Esophagus (tissue), 2 donors: ENCODE results near the gene RALGAPB. TPM values are rescaled to one million over a fixed set of nuclear protein-coding genes. Genes with fewer than 3 reads are reported as not detected.
"Not testable (repeated sequence)": the region's sequence is repeated elsewhere in the genome, so short reads cannot be mapped to it uniquely, and the experiment has no call there.

Experiments
- H3K27ac ChIP-seq, 2 donors: one replicate each; pipeline ENCODE4 v1.5.1; 2013; ENCODE audit warnings: low read depth in 2 of 2, mild to moderate bottlenecking in 2 of 2, inconsistent platforms in 1 of 2, low read length in 1 of 2, moderate library complexity in 1 of 2
- H3K27me3 ChIP-seq, 2 donors: one replicate each; pipeline ENCODE4 v1.6.1; 2013; ENCODE audit warnings: low read length in 2 of 2, control low read depth in 1 of 2, mild to moderate bottlenecking in 1 of 2; ENCODE audit not compliant: insufficient read depth in 2 of 2, control insufficient read depth in 1 of 2
- H3K36me3 ChIP-seq, 2 donors: one replicate each; pipeline ENCODE4 v1.6.1; 2013; ENCODE audit warnings: low read length in 1 of 2; ENCODE audit not compliant: control insufficient read depth in 2 of 2, insufficient read depth in 2 of 2
- H3K4me1 ChIP-seq, 2 donors: one replicate each; pipeline ENCODE4 v1.6.1; 2013; ENCODE audit warnings: low read length in 1 of 2; ENCODE audit not compliant: control insufficient read depth in 2 of 2, insufficient read depth in 2 of 2
- H3K4me3 ChIP-seq, 2 donors: one replicate each; pipeline ENCODE4 v1.5.1; 2013; ENCODE audit warnings: low read length in 2 of 2, mild to moderate bottlenecking in 2 of 2, low read depth in 1 of 2, moderate library complexity in 1 of 2
- H3K9me3 ChIP-seq, 2 donors: one replicate each; pipeline ENCODE4 v1.6.1; 2013; ENCODE audit warnings: mild to moderate bottlenecking in 2 of 2, low read depth in 1 of 2, low read length in 1 of 2, moderate library complexity in 1 of 2; ENCODE audit not compliant: control insufficient read depth in 2 of 2, insufficient read depth in 1 of 2
- WGBS, 2 donors: extraction: QIAGEN DNeasy Blood & Tissue Kit; methylation state at CpG; one replicate each; pipeline ENCODE4 v1.1.7; 2013; 5-methylcytosine and 5-hydroxymethylcytosine counted together
- polyA plus RNA-seq, 2 donors: library from polyadenylated mRNA; stranded (reverse); fragments of 200-250 nt; gene quantifications; one replicate each; pipeline ENCODE4 v1.2.3, GENCODE V29; 2013
- donor health status: healthy with polysubstance abuse.
- donor health status: Bipolar disorder and iron deficiency.

Gene RALGAPB
- polyA plus RNA-seq, 2 donors, result 9.6 to 10.3 TPM

GRCh38 chr20:38585404-38586180, 112.9 kb downstream of the RALGAPB start:
- no peaks in the 10 kb centered on the region for H3K27me3 ChIP-seq
- H3K27ac ChIP-seq, result no peak overlapping the region

GRCh38 chr20:38586181-38586525, 113.5 kb downstream of the RALGAPB start:
- H3K4me3 ChIP-seq, result no peak overlapping the region
- H3K9me3 ChIP-seq, result no peaks in the 10 kb centered on the region
- H3K4me1 ChIP-seq, result peaks cover 0 to 6% of the 10 kb centered on the region in 2 donors
- no peak overlapping the region for H3K27ac ChIP-seq
- no peaks in the 10 kb centered on the region for H3K27me3 ChIP-seq
- H3K36me3 ChIP-seq, result no peaks in the 10 kb centered on the region
- WGBS, 2 donors, result 58 to 65% methylated on average over 3 of the region's 3 CpGs

More at GRCh38 chr20:38585404-38586180, 112.9 kb downstream of the RALGAPB start:
- WGBS, 2 donors, result 75 to 83% methylated on average over 10 of the region's 10 CpGs
- Histone ChIP-seq H3K4me1 (peaks cover 0 to 7% of the 10 kb centered on the region in 2 donors), H3K36me3 (no peaks in the 10 kb centered on the region), H3K9me3 (no peaks in the 10 kb centered on the region), H3K4me3 (no peak overlapping the region)

DNA sequence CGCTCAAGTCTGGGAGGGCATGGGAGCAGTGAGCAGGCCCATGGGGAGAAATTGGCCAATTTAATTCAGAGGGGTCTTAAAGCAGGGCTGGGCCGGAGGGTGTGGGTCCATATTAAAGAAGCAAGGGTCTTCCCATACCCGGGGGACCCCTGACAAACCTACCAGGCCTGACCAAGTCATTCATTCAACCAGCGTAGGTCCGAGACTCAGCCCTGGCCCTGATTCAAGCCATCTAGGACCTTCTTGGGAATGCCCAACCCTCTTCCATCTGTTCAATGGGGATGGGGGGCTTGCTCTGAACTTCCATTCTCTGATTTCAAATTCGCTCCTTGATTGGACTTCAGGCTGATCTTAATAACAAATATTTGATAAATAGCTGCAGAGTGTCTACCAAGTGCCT, 115.7 kb downstream of the RALGAPB start:
- H3K36me3 ChIP-seq, result no peaks in the 10 kb centered on the region
- WGBS, 2 donors, result 86 to 88% methylated on average over 6 of the region's 6 CpGs
- H3K4me3 ChIP-seq, result no peak overlapping the region
- peaks cover 0 to 5% of the 10 kb centered on the region in 2 donors for H3K4me1 ChIP-seq
- no peaks in the 10 kb centered on the region for H3K27me3 ChIP-seq
- H3K27ac ChIP-seq, result no peak overlapping the region
- no peaks in the 10 kb centered on the region for H3K9me3 ChIP-seq

GRCh38 chr20:38589351-38589750, 116.7 kb downstream of the RALGAPB start:
- Histone ChIP-seq H3K4me1 (peaks cover 0 to 5% of the 10 kb centered on the region in 2 donors), H3K9me3 (no peaks in the 10 kb centered on the region), H3K36me3 (no peaks in the 10 kb centered on the region), H3K27ac (no peak overlapping the region), H3K27me3 (no peaks in the 10 kb centered on the region), H3K4me3 (no peak overlapping the region)
- WGBS, 2 donors, result 71 to 81% methylated on average over 4 of the region's 4 CpGs

DNA sequence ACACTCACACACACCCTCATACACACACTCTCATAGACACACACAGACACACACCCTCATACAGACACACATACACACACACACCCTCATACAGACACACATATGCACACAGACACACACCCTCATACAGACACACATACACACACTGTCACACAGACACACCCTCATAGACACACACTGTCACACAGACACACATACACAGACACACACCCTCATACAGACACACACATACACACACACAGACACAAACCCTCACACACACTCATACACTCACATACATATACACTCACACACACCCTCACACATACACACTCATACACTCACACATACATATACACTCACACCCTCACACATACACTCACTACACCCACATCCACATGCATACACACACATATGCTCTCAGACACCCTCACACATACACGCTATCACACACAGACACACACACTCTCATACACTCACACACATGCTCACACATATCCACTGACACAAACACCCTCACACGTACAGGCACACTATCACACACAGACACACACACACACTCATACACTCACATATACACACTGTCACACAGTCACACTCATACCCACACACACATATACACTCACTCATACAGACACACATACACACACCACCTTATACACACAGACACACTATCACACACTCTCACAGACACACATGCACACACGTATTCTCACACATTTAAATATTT, 117.5 kb downstream of the RALGAPB start:
- no peak overlapping the region for H3K4me3 ChIP-seq
- peaks cover 0 to 5% of the 10 kb centered on the region in 2 donors for H3K4me1 ChIP-seq
- H3K9me3 ChIP-seq, result no peaks in the 10 kb centered on the region
- no peaks in the 10 kb centered on the region for H3K36me3 ChIP-seq
- H3K27me3 ChIP-seq, result no peaks in the 10 kb centered on the region
- no peak overlapping the region for H3K27ac ChIP-seq
- WGBS, 2 donors, result 78 to 82% methylated on average over 3 of the region's 3 CpGs

- H3K4me3 ChIP-seq, result no peak overlapping the region
- H3K36me3 ChIP-seq, result no peaks in the 10 kb centered on the region
- no peak overlapping the region for H3K27ac ChIP-seq
- H3K4me1 ChIP-seq, result peaks cover 0 to 5% of the 10 kb centered on the region in 2 donors
- WGBS, 2 donors, result 68 to 71% methylated on average over 18 of the region's 18 CpGs
- H3K9me3 ChIP-seq, result no peaks in the 10 kb centered on the region
- no peaks in the 10 kb centered on the region for H3K27me3 ChIP-seq
These were observed 118.2 kb downstream of the RALGAPB start for GRCh38 chr20:38590676-38591473.

DNA sequence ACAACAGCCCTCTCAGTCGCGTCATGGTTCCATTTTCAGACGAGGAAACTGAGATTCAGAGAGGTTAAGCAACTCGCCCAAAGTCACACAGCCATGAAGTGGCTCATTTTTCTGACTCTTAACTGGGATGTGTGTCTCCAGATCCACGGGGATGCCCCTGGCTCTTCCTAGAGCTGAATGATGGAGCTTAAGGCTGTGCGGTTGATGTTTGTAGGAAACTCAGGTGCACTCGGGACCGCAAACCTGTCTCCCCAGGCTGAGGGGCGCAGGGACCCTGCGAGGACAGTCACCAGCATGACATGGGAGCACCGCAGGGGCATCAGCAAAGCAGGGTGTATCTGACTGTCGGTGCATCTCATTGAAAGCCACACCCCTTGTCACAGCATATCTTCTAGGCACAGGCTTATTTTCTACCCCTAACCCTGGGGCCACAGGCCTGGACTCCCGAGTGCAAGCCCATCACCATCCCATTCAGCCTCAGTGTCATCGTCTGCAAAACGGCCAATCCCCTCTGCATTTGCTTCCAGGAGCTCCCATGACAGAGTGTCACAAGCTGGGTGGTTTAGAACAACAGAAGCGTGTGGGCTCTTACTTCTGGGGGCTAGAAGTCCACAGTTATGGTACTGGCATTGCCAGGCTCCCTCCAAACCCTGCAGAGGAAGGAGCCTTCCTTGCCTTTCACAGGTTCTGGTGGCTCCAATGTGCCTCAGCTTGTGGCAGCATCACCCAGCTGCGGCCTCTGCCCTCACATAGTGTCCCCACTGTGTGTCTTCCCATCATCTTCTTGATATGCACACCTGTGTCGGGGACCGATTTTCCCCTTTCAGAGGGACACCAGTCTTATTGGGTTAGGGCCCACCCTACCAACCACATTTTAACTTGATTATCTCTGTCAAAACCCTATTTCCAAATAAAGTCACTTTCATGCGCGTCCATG, 119.1 kb downstream of the RALGAPB start:
- Histone ChIP-seq H3K36me3 (no peaks in the 10 kb centered on the region), H3K27me3 (no peaks in the 10 kb centered on the region), H3K27ac (no peak overlapping the region), H3K4me3 (no peak overlapping the region), H3K9me3 (no peaks in the 10 kb centered on the region), H3K4me1 (peaks cover 0 to 5% of the 10 kb centered on the region in 2 donors)
- WGBS, 2 donors, result 82 to 85% methylated on average over 21 of the region's 21 CpGs

GRCh38 chr20:38592411-38592790, 119.8 kb downstream of the RALGAPB start:
- not testable (repeated sequence) for H3K27ac ChIP-seq, H3K27me3 ChIP-seq, H3K4me1 ChIP-seq, H3K4me3 ChIP-seq, H3K9me3 ChIP-seq, H3K36me3 ChIP-seq
- 74 to 76% methylated on average over 3 of the region's 3 CpGs for WGBS, 2 donors

DNA sequence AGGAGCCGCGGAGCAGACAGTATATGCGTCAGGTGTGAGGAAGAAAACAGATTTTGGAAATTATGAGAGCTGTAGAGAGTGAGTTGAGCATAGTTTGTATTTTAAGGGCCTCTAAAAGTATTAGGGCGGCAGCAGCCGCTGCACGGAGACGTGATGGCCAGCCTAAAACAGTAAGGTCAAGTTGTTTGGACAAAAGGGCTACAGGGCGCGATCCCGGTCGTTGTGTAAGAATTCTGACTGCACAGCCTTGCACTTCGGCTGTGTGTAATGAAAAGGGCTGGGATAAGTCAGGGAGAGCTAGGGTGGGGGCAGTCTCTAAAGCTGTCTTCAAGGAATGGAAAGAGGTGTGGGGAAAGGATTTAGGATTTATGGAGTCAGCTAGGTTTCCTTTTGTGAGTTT, 121.6 kb downstream of the RALGAPB start:
- 79 to 83% methylated on average over 12 of the region's 12 CpGs for WGBS, 2 donors

More for the DNA sequence above, 121.6 kb downstream of the RALGAPB start:
- not testable (repeated sequence) for H3K27ac ChIP-seq, H3K4me3 ChIP-seq, H3K36me3 ChIP-seq, H3K4me1 ChIP-seq, H3K27me3 ChIP-seq, H3K9me3 ChIP-seq
